ENCODE data around the gene CD22. TPM values are rescaled to one million over a fixed set of nuclear protein-coding genes. Genes with fewer than 3 reads are reported as not detected.
A peak's percentile ranks its signal among the peaks of the same experiment; 100 is the strongest.

The CD22 gene
- total and polyA plus RNA-seq, 4 donors = 0.15 to 4.1 (median 1.3) TPM

GRCh38 chr19:35316560-35316959 lies 12.4 kb upstream of the CD22 start:
- Histone ChIP-seq H3K9ac (ENCODE audit: low read depth in 1 of 2, low read length in 2 of 2) (no peak overlapping the region), H3K4me1 (ENCODE audit: control insufficient read depth in 4 of 4, insufficient read depth in 4 of 4, low read length in 3 of 4) (peaks cover 0 to 2% (median under 1%) of the 10 kb centered on the region in 4 donors), H3K27me3 (ENCODE audit: control insufficient read depth in 4 of 4, insufficient read depth in 4 of 4, low read length in 3 of 4) (no peaks in the 10 kb centered on the region), H3K27ac (ENCODE audit: low read depth in 1 of 2, low read length in 2 of 2) (no peak overlapping the region), H3K36me3 (ENCODE audit: control insufficient read depth in 4 of 4, insufficient read depth in 3 of 4, low read depth in 1 of 4, low read length in 3 of 4) (no peaks in the 10 kb centered on the region), H3K9me3 (ENCODE audit: control insufficient read depth in 4 of 4, low read length in 3 of 4) (no peaks in the 10 kb centered on the region), H3K4me3 (ENCODE audit: low read depth in 1 of 3, low read length in 3 of 3) (no peak overlapping the region)
- DNase-seq (ENCODE audit: low spot score) = no peak
- TF ChIP-seq HNF4A (conservative IDR thresholded peaks at IDR 0.05) (peak; percentile 11 to 38), RXRA (IDR thresholded peaks at IDR 0.05) (no peak)
- 62% methylated on average over 9 of the region's 9 CpGs for WGBS

GRCh38 chr19:35317464-35318043 lies 11.4 kb upstream of the CD22 start:
- Histone ChIP-seq H3K27me3 (ENCODE audit: control insufficient read depth in 4 of 4, insufficient read depth in 4 of 4, low read length in 3 of 4) (no peaks in the 10 kb centered on the region), H3K4me1 (ENCODE audit: control insufficient read depth in 4 of 4, insufficient read depth in 4 of 4, low read length in 3 of 4) (peaks cover 0 to 2% (median under 1%) of the 10 kb centered on the region in 4 donors), H3K9ac (ENCODE audit: low read depth in 1 of 2, low read length in 2 of 2) (no peak overlapping the region), H3K4me3 (ENCODE audit: low read depth in 1 of 3, low read length in 3 of 3) (no peak overlapping the region), H3K36me3 (ENCODE audit: control insufficient read depth in 4 of 4, insufficient read depth in 3 of 4, low read depth in 1 of 4, low read length in 3 of 4) (no peaks in the 10 kb centered on the region), H3K27ac (ENCODE audit: low read depth in 1 of 2, low read length in 2 of 2) (no peak overlapping the region), H3K9me3 (ENCODE audit: control insufficient read depth in 4 of 4, low read length in 3 of 4) (no peaks in the 10 kb centered on the region)
- no peak for TF ChIP-seq EGR1 (IDR thresholded peaks at IDR 0.05; ENCODE audit: low read depth in 2 of 2)
- no peak for TF ChIP-seq REST (IDR thresholded peaks at IDR 0.05)
- no peak for TF ChIP-seq MAX (IDR thresholded peaks at IDR 0.05)
- TF ChIP-seq ATF3 (IDR thresholded peaks at IDR 0.05) = no peak
- TF ChIP-seq RAD21 (IDR thresholded peaks at IDR 0.05) = no peak
- TF ChIP-seq NR2F2 (IDR thresholded peaks at IDR 0.05) = no peak
- no peak for TF ChIP-seq ZBTB33 (IDR thresholded peaks at IDR 0.05)
- TF ChIP-seq FOXA1 (IDR thresholded peaks at IDR 0.05) = no peak
- no peak for TF ChIP-seq RXRA (IDR thresholded peaks at IDR 0.05)
- no peak for TF ChIP-seq FOXA2 (IDR thresholded peaks at IDR 0.05)
- no peak for TF ChIP-seq SP1 (IDR thresholded peaks at IDR 0.05)
- no peak for TF ChIP-seq CTCF (IDR thresholded peaks at IDR 0.05; ENCODE audit: low read depth, low read length, missing input control)
- 81% methylated on average over 7 of the region's 7 CpGs for WGBS
- no peak for DNase-seq (ENCODE audit: low spot score)
